K562 (cell line): ENCODE data around the gene EXOC7. TPM values are rescaled to one million over a fixed set of nuclear protein-coding genes. Genes with fewer than 3 reads are reported as not detected.

Source experiments
- BRF1 ChIP-seq: IDR thresholded peaks from 3 replicates; pipeline ENCODE4 v1.6.1; 2011; ENCODE audit warnings: borderline replicate concordance, mild to moderate bottlenecking; ENCODE audit not compliant: insufficient read length; ENCODE audit errors: extremely low read depth
- CREM ChIP-seq: IDR thresholded peaks from 2 replicates; pipeline ENCODE4 v1.6.1; 2014; ENCODE audit warnings: antibody characterized with exemption, low read depth
- DDX20 ChIP-seq: fragments of 450-650 bp; IDR thresholded peaks from 2 replicates; pipeline ENCODE4 v1.6.1; 2016; ENCODE audit warnings: missing genetic modification characterization, low read depth, mild to moderate bottlenecking, missing compliant biosample characterization, moderate library complexity
- ETS2 ChIP-seq: IDR thresholded peaks from 2 replicates; pipeline ENCODE4 v1.6.1; 2016; ENCODE audit warnings: borderline replicate concordance, missing genetic modification characterization, mild to moderate bottlenecking, moderate library complexity, missing compliant biosample characterization; ENCODE audit not compliant: poor library complexity, severe bottlenecking
- GTF2E2 ChIP-seq: fragments of 200-800 bp; sonication (Bioruptor generic); IDR thresholded peaks from 2 replicates; pipeline ENCODE4 v1.6.1; 2016; ENCODE audit warnings: missing genetic modification characterization, missing compliant biosample characterization
- KLF6 ChIP-seq: fragments of 250-450 bp; sonication (Bioruptor Pico); IDR thresholded peaks from 2 replicates; pipeline ENCODE4 v1.4.0; 2020; ENCODE audit warnings: mild to moderate bottlenecking, moderate library complexity, borderline replicate concordance
- MAFF ChIP-seq: IDR thresholded peaks from 2 replicates; pipeline ENCODE4 v1.6.1; 2012; ENCODE audit warnings: low read length, improper control_type of control experiment
- MIER1 ChIP-seq: fragments of 450-650 bp; IDR thresholded peaks from 2 replicates; pipeline ENCODE4 v1.6.1; 2016; ENCODE audit warnings: antibody characterized with exemption, mild to moderate bottlenecking, low read depth
- MTA3 ChIP-seq: fragments of 450-650 bp; formaldehyde crosslinking; IDR thresholded peaks from 2 replicates; pipeline ENCODE4 v1.6.1; 2017; ENCODE audit warnings: mild to moderate bottlenecking, borderline replicate concordance
- NCOA1 ChIP-seq: fragments of 450-650 bp; IDR thresholded peaks from 2 replicates; pipeline ENCODE4 v1.6.1; 2016; ENCODE audit warnings: low read depth
- POLR2A ChIP-seq: fragments of 450-650 bp; conservative IDR thresholded peaks from 2 replicates; pipeline ENCODE4 v1.6.1; 2016
- POLR2B ChIP-seq: fragments of 450-650 bp; IDR thresholded peaks from 2 replicates; pipeline ENCODE4 v1.6.1; 2018; ENCODE audit warnings: low read depth; ENCODE audit not compliant: partially characterized antibody
- PPARD ChIP-seq: fragments of 250-450 bp; sonication (Bioruptor Pico); IDR thresholded peaks from 2 replicates; pipeline ENCODE4 v1.8.0; 2022; ENCODE audit warnings: inconsistent platforms, mild to moderate bottlenecking, moderate library complexity
- RBM25 ChIP-seq: fragments of 200-400 bp; formaldehyde crosslinking; IDR thresholded peaks from 2 replicates; pipeline ENCODE4 v1.6.1; 2018; ENCODE audit warnings: low read length, low read depth, moderate library complexity; ENCODE audit not compliant: severe bottlenecking
- SRSF3 ChIP-seq: fragments of 200-400 bp; formaldehyde crosslinking; IDR thresholded peaks from 2 replicates; pipeline ENCODE4 v1.6.1; 2016; ENCODE audit warnings: mild to moderate bottlenecking, low read length, moderate library complexity; ENCODE audit not compliant: insufficient read depth
- ZNF445 ChIP-seq: fragments of 250-450 bp; sonication (Bioruptor Pico); IDR thresholded peaks from 2 replicates; pipeline ENCODE4 v1.4.0; 2020; ENCODE audit warnings: low read depth, mild to moderate bottlenecking, moderate library complexity
- ZNF707 ChIP-seq: fragments of 250-450 bp; sonication (Bioruptor Pico); conservative IDR thresholded peaks from 2 replicates; pipeline ENCODE4 v1.8.0; 2022; ENCODE audit warnings: inconsistent platforms, mild to moderate bottlenecking, moderate library complexity
- polyA plus RNA-seq, 8 experiments: library from polyadenylated mRNA; depleted of rRNA in 4 of 8; stranded (reverse) in 5 of 8; unstranded in 3 of 8; fragments of >200 nt; fragmentation: Nextera tagmentation in 2 of 8; fragmentation: Illumina TruSeq in 1 of 8; extraction: Ambion mirVana in 2 of 8; extraction: Trizol in 1 of 8; gene quantifications; 2 replicates each; pipeline versions ENCODE4 v1.2.1 to v1.2.3, GENCODE V29; 2011 to 2014; ENCODE audit warnings: inconsistent platforms in 1 of 8, missing spikeins in 1 of 8
- total RNA-seq, 7 experiments: library from RNA; depleted of rRNA in 6 of 7; stranded (reverse); fragments of >200 nt in 6 of 7; fragmentation: Illumina TruSeq in 2 of 7; extraction: Trizol in 2 of 7; gene quantifications; 2 replicates each; pipeline versions ENCODE4 v1.2.1 to v1.2.3, GENCODE V29; 2011 to 2021; ENCODE audit warnings: low replicate concordance in 1 of 7
- TF ChIP-seq, protein P1 (sequence below): fragments of 250-450 bp; sonication (Bioruptor Pico); IDR thresholded peaks from 2 replicates; pipeline ENCODE4 v1.8.0; 2021; ENCODE audit warnings: borderline replicate concordance, mild to moderate bottlenecking, moderate library complexity; ENCODE audit not compliant: poor library complexity, severe bottlenecking
- TF ChIP-seq, protein P2 (sequence below): fragments of 250-450 bp; sonication (Bioruptor Pico); IDR thresholded peaks from 2 replicates; pipeline ENCODE4 v1.5.0; 2021; ENCODE audit warnings: mild to moderate bottlenecking, borderline replicate concordance
- TF ChIP-seq, protein P3 (sequence below): sonication (generic); formaldehyde crosslinking; IDR thresholded peaks from 2 replicates; pipeline ENCODE4 v1.8.0; 2022; ENCODE audit warnings: missing genetic modification reagents, mild to moderate bottlenecking, borderline replicate concordance
- TF ChIP-seq, protein P4 (sequence below): fragments of 450-650 bp; IDR thresholded peaks from 2 replicates; pipeline ENCODE4 v1.7.0; 2016; ENCODE audit warnings: borderline replicate concordance
- TF ChIP-seq, protein P5 (sequence below): sonication (generic); formaldehyde crosslinking; IDR thresholded peaks from 2 replicates; pipeline ENCODE4 v1.8.0; 2022; ENCODE audit warnings: mild to moderate bottlenecking, missing genetic modification reagents

The EXOC7 gene
- total and polyA plus RNA-seq, 9 of the 15 experiments (the other 6 are each of a cell fraction or from before 2014, with no cell fraction given): 18.6 to 57.0 (median 35.0) TPM

DNA sequence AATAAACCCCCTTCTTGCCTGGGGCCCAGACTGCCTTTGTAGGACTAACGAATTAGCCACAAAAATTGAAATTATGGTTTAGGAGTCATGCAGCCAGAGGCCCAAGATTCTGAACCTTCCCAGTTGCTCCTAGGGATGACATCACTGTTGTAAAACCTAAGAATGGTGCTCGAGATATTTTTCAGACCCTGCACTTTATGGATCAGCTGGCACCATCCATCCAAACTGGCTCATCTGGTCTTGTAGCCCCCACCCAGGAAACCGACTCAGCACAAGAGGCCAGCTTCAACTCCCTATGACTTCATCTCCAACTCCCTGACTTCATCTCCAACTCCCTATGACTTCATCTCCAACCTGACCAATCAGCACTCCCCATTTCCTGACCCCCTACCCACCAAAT lies 65.5 kb downstream of the EXOC7 start (continued):
- no peak for TF ChIP-seq SRSF3
- peak; percentile 37 for TF ChIP-seq POLR2B
- TF ChIP-seq MIER1: no peak
- no peak for TF ChIP-seq KLF6 (CRISPR knock-in tag)
- no peak for TF ChIP-seq ZNF707
- TF ChIP-seq, protein P1, sequence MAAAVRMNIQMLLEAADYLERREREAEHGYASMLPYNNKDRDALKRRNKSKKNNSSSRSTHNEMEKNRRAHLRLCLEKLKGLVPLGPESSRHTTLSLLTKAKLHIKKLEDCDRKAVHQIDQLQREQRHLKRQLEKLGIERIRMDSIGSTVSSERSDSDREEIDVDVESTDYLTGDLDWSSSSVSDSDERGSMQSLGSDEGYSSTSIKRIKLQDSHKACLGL (CRISPR knock-in tag): no peak
- TF ChIP-seq, protein P2, sequence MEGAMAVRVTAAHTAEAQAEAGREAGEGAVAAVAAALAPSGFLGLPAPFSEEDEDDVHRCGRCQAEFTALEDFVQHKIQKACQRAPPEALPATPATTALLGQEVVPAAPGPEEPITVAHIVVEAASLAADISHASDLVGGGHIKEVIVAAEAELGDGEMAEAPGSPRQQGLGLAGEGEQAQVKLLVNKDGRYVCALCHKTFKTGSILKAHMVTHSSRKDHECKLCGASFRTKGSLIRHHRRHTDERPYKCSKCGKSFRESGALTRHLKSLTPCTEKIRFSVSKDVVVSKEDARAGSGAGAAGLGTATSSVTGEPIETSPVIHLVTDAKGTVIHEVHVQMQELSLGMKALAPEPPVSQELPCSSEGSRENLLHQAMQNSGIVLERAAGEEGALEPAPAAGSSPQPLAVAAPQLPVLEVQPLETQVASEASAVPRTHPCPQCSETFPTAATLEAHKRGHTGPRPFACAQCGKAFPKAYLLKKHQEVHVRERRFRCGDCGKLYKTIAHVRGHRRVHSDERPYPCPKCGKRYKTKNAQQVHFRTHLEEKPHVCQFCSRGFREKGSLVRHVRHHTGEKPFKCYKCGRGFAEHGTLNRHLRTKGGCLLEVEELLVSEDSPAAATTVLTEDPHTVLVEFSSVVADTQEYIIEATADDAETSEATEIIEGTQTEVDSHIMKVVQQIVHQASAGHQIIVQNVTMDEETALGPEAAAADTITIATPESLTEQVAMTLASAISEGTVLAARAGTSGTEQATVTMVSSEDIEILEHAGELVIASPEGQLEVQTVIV (CRISPR knock-in tag): no peak
- TF ChIP-seq, protein P3, sequence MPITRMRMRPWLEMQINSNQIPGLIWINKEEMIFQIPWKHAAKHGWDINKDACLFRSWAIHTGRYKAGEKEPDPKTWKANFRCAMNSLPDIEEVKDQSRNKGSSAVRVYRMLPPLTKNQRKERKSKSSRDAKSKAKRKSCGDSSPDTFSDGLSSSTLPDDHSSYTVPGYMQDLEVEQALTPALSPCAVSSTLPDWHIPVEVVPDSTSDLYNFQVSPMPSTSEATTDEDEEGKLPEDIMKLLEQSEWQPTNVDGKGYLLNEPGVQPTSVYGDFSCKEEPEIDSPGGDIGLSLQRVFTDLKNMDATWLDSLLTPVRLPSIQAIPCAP: no peak
- peak; percentile 27; the same call in 1 of the 2 replicates for TF ChIP-seq MTA3
- TF ChIP-seq, protein P4, sequence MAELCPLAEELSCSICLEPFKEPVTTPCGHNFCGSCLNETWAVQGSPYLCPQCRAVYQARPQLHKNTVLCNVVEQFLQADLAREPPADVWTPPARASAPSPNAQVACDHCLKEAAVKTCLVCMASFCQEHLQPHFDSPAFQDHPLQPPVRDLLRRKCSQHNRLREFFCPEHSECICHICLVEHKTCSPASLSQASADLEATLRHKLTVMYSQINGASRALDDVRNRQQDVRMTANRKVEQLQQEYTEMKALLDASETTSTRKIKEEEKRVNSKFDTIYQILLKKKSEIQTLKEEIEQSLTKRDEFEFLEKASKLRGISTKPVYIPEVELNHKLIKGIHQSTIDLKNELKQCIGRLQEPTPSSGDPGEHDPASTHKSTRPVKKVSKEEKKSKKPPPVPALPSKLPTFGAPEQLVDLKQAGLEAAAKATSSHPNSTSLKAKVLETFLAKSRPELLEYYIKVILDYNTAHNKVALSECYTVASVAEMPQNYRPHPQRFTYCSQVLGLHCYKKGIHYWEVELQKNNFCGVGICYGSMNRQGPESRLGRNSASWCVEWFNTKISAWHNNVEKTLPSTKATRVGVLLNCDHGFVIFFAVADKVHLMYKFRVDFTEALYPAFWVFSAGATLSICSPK: no peak
- no peak for TF ChIP-seq ZNF445 (CRISPR knock-in tag)
- no peak for TF ChIP-seq GTF2E2 (tag)
- TF ChIP-seq PPARD: no peak
- TF ChIP-seq BRF1: no peak
- peak; percentile 50; the same call in 1 of the 2 replicates for TF ChIP-seq POLR2A
- TF ChIP-seq, protein P5, sequence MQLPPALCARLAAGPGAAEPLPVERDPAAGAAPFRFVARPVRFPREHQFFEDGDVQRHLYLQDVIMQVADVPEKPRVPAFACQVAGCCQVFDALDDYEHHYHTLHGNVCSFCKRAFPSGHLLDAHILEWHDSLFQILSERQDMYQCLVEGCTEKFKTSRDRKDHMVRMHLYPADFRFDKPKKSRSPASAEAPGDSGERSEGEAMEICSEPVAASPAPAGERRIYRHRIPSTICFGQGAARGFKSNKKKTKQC (CRISPR knock-in tag): no peak
- TF ChIP-seq NCOA1: peak; percentile 42; the same call in 1 of the 2 replicates
- no peak for TF ChIP-seq DDX20 (tag)
- no peak for TF ChIP-seq MAFF
- TF ChIP-seq RBM25: no peak
- no peak for TF ChIP-seq ETS2 (tag)
- TF ChIP-seq CREM: peak; percentile 75
